ENCODE measurements around the gene TST.

The TST gene

GRCh38 chr22:37053310-37054055 lies 34.2 kb upstream of the TST start:
- DNase-seq (ENCODE audit: low read depth, low spot score): no peak

GRCh38 chr22:37052386-37053309 lies 33.4 kb upstream of the TST start:
- DNase-seq (ENCODE audit: low read depth, low spot score): no peak

- no peak for DNase-seq (ENCODE audit: low read depth, low spot score)
Observed at GRCh38 chr22:37051391-37052385, 32.4 kb upstream of the TST start, which contains the start of gene KCTD17. Gene KCTD17, plus strand, starts transcription at chr22:37051742. Its CDS starts 19 bp downstream, at chr22:37051761.

GRCh38 chr22:37050913-37051312 lies 31.7 kb upstream of the TST start:
- DNase-seq (ENCODE audit: low read depth, low spot score): no peak

- DNase-seq (ENCODE audit: low read depth, low spot score): no peak
Observed at GRCh38 chr22:37049224-37049623, 30.0 kb upstream of the TST start.

- DNase-seq (ENCODE audit: low read depth, low spot score): no peak
Observed at GRCh38 chr22:37048133-37048532, 28.9 kb upstream of the TST start.

- no peak for DNase-seq (ENCODE audit: low read depth, low spot score)
Observed at GRCh38 chr22:37047006-37047405, 27.8 kb upstream of the TST start.

GRCh38 chr22:37046589-37046988 lies 27.3 kb upstream of the TST start:
- no peak for DNase-seq (ENCODE audit: low read depth, low spot score)

GRCh38 chr22:37045958-37046357 lies 26.7 kb upstream of the TST start:
- DNase-seq (ENCODE audit: low read depth, low spot score): no peak

- DNase-seq (ENCODE audit: low read depth, low spot score): no peak
Observed at GRCh38 chr22:37044634-37045625, 25.7 kb upstream of the TST start.

- DNase-seq (ENCODE audit: low read depth, low spot score): no peak
Observed at GRCh38 chr22:37043828-37044538, 24.7 kb upstream of the TST start.

- DNase-seq (ENCODE audit: low read depth, low spot score): no peak
Observed at GRCh38 chr22:37043209-37043827, 24.1 kb upstream of the TST start.

- DNase-seq (ENCODE audit: low read depth, low spot score): no peak
Observed at GRCh38 chr22:37039466-37039865, 20.2 kb upstream of the TST start.

- DNase-seq (ENCODE audit: low read depth, low spot score): no peak
Observed at GRCh38 chr22:37037669-37038068, 18.4 kb upstream of the TST start.

GRCh38 chr22:37036655-37037377 lies 17.6 kb upstream of the TST start:
- no peak for DNase-seq (ENCODE audit: low read depth, low spot score)

- no peak for DNase-seq (ENCODE audit: low read depth, low spot score)
Observed at GRCh38 chr22:37033605-37034430, 14.6 kb upstream of the TST start.
